ENCODE results near the gene CCDC102A.

The CCDC102A gene

GRCh38 chr16:57517397-57518367 is 18.7 kb downstream of the CCDC102A start:
- DNase-seq: no peak

GRCh38 chr16:57516773-57517172 is 19.6 kb downstream of the CCDC102A start:
- DNase-seq: no peak

GRCh38 chr16:57516176-57516725 is 20.1 kb downstream of the CCDC102A start:
- no peak for DNase-seq

GRCh38 chr16:57514791-57515600 is 21.4 kb downstream of the CCDC102A start:
- DNase-seq: no peak

GRCh38 chr16:57514371-57514770 is 22.0 kb downstream of the CCDC102A start:
- no peak for DNase-seq

GRCh38 chr16:57513371-57514102 is 22.8 kb downstream of the CCDC102A start:
- DNase-seq: no peak

- no peak for DNase-seq
Measured at GRCh38 chr16:57512296-57513001, 23.9 kb downstream of the CCDC102A start.

- no peak for DNase-seq
Measured at GRCh38 chr16:57510016-57510871, 26.1 kb downstream of the CCDC102A start.

- DNase-seq: no peak
Measured at GRCh38 chr16:57509231-57509923, 27.0 kb downstream of the CCDC102A start.

- DNase-seq: no peak
Measured at GRCh38 chr16:57508035-57508425, 28.3 kb downstream of the CCDC102A start.

- no peak for DNase-seq
Measured at GRCh38 chr16:57507136-57508034, 29.0 kb downstream of the CCDC102A start.

- no peak for DNase-seq
Measured at GRCh38 chr16:57505169-57505568, 31.2 kb downstream of the CCDC102A start.

GRCh38 chr16:57504491-57504890 is 31.9 kb downstream of the CCDC102A start:
- DNase-seq: no peak

- no peak for DNase-seq
Measured at GRCh38 chr16:57504001-57504400, 32.4 kb downstream of the CCDC102A start.

- no peak for DNase-seq
Measured at GRCh38 chr16:57503366-57503765, 33.0 kb downstream of the CCDC102A start.

- DNase-seq: no peak
Measured at GRCh38 chr16:57502048-57502775, 34.2 kb downstream of the CCDC102A start.

GRCh38 chr16:57501492-57501891 is 34.9 kb downstream of the CCDC102A start:
- DNase-seq: no peak

- no peak for DNase-seq
Measured at GRCh38 chr16:57500578-57501111, 35.7 kb downstream of the CCDC102A start.
